Inflammatory macrophage (primary cell): ENCODE measurements around the gene WDR55.
"Not testable (repeated sequence)": the region's sequence is repeated elsewhere in the genome, so short reads cannot be mapped to it uniquely, and the experiment has no call there.

ENCODE experiments used
- DNase-seq, 2 donors: peaks; one replicate each; pipeline ENCODE4 v3.0.0-alpha.2; 2020 to 2022

The WDR55 gene

DNA sequence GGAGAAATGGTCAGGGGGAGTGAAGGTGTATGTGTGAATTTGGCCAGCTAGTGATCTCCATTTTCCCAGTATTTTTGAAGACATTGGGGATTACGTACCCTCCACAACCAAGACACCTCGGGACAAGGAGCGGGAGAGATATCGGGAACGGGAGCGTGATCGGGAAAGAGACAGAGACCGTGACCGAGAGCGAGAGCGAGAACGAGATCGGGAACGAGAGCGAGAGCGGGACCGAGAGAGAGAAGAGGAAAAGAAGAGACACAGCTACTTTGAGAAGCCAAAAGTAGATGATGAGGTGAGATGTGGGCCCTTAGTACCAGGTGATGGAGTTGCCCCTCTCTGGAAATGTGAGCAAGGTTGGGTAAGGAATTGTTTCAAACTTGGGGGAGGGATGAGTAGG is 5.8 kb upstream of the WDR55 start:
- DNase-seq = no peak

DNA sequence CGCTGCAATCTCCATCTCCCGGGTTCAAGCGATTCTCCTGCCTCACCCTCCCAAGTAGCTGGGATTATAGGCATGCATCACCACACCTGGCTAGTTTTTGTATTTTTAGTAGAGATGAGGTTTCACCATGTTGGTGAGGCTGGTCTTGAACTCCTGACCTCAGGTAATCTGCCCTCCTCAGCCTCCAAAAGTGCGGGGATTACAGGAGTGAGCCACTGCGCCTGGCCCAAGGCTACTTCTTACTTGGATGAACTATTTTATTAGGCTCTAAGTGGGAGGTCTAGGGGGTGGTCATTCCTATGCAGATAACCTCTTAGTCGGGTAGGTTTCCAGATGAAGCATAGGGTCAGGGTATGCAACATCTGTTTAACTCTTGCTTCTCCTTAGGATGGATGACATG is 4.3 kb upstream of the WDR55 start:
- DNase-seq = not testable (repeated sequence)

DNA sequence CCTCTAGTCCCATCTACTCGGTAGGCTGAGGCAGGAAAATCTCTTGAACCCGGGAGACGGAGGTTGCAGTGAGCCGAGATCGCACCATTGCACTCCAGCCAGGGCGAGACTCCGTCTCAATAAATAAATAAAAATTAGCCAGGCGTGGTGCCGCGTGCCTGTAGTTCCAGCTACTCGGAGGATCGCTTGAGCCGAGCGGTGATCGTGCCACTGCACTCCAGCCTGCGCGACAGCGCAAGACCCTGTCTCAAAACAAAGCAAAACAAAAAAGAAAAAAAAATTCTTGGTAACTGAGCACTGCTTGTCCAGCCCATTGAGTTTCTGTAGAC is 710 bp upstream of the WDR55 start:
- no peak for DNase-seq

DNA sequence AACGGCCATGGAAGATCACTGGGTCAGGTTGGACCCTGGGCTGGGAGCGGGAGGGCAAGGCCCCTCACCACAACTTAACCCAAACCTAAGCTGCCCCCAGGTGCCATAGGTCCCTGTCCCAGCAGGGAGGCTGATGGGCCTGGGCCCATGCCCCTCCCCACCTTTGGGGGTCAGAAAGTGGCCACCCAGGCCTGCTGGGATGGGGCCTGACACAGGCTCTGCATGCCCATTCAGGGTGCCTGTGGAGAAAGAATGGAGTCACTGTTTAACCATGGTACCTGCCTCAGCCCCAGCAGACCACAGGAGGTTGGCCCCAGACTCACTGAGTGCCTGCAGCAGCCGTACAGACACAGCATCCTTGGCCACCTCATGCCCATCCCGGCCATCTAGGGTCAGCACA is 6.3 kb downstream of the WDR55 start:
- DNase-seq = not testable (repeated sequence)

- DNase-seq = no peak
Observed at GRCh38 chr5:140671472-140672125, 6.9 kb downstream of the WDR55 start.

DNA sequence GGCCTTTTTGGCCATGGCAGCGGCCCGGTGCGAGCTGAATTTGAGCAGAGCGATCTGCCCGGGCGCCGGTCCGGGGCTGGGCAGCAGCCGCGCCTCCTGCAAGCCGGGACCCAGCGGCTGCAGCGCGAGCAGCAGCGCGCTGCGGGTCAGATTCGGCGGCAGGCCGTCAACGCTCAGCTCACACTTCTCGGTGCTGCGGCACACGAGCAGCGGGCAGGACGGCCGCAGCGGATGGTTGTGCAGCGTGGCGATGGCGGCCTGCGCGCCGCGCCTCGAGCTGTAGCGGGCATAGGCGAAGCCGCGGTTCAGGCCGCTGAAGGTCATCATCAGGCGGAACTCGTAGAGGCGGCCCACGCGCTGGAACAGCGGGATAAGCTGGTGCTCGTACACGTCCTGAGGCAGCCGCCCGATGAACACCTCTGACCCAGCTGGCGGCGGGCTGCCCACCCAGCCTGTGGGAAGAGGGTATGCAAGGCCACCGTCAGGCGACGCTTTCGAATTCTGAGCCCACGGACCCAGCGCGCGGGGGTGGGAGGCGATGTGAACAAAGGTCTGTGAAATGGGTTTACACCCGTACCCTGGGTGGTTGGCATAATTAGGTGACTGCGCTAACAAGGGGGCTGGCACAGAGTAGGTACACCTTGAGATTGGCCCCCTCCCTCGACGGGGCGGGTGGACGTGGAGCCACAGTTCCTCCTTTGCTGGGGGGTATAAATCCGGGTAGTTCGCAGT is 7.9 kb downstream of the WDR55 start:
- DNase-seq = peak; percentile 25 to 58

- no peak for DNase-seq
Observed at GRCh38 chr5:140673187-140673976, 8.7 kb downstream of the WDR55 start, which contains the start of gene DND1. DND1 (minus strand) TSS chr5:140673576; CDS start chr5:140673542, 34 bp downstream.

- DNase-seq = no peak
Observed at GRCh38 chr5:140674211-140674610, 9.5 kb downstream of the WDR55 start.

DNA sequence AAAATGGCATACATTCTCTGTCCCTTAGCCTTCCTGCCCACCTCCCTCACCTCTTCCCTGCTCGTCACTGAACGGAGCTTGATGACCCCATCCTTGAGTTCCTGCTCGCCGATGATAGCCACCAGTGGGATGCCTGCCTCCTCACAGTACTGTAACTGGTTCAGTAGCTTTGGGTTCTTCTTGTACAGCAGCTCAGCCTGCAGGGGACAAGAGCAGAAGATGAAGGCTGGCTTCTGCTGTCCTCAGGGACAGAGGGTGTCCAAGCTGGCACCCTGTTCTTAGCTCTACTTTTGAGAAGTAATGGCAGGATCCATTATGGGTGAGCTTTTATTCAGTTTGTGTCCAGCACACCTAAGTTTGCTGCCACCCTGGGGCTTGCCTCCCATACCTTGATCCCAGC is 9.9 kb downstream of the WDR55 start:
- DNase-seq = no peak

DNA sequence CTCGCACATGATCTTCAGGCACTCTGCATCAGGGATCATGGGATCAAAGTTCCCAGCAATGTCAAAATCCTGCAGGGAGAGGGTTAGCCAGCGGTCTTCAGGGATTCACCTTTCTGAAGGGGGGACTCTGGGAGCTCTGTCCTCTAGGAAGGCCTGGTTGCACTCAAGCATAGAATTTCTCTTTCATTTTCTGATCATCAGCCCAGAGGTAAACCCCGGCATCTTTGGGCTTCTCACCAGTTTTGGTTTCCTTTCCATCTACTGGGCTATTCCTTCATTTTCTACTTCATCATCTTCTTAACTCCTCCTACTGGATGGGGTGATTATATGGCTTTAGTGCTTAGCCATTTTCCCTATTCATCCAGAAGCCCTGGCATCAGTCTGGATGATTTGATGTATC is 13.2 kb downstream of the WDR55 start:
- DNase-seq = no peak

GRCh38 chr5:140678993-140679392 is 14.3 kb downstream of the WDR55 start:
- no peak for DNase-seq

- no peak for DNase-seq
Observed at GRCh38 chr5:140690376-140690932, 25.8 kb downstream of the WDR55 start.

- peak; percentile 96 to 98 for DNase-seq
Observed at GRCh38 chr5:140690941-140691924, 26.5 kb downstream of the WDR55 start, which contains the start of the genes HARS1 and HARS2. HARS1 (minus strand) TSS chr5:140691370; CDS start chr5:140691304, 66 bp downstream. HARS2 (plus strand) TSS chr5:140691455; CDS start chr5:140691649, 194 bp downstream.

- DNase-seq = no peak
Observed at GRCh38 chr5:140694276-140694675, 29.6 kb downstream of the WDR55 start.

- DNase-seq = no peak
Observed at GRCh38 chr5:140696891-140697492, 32.3 kb downstream of the WDR55 start.

GRCh38 chr5:140700177-140701144 is 35.8 kb downstream of the WDR55 start, which contains the start of gene ZMAT2:
ZMAT2 (plus strand) TSS chr5:140700447; CDS start chr5:140700461, 14 bp downstream.
- DNase-seq = peak; percentile 98

- no peak for DNase-seq
Observed at GRCh38 chr5:140707812-140708211, 43.1 kb downstream of the WDR55 start.

DNA sequence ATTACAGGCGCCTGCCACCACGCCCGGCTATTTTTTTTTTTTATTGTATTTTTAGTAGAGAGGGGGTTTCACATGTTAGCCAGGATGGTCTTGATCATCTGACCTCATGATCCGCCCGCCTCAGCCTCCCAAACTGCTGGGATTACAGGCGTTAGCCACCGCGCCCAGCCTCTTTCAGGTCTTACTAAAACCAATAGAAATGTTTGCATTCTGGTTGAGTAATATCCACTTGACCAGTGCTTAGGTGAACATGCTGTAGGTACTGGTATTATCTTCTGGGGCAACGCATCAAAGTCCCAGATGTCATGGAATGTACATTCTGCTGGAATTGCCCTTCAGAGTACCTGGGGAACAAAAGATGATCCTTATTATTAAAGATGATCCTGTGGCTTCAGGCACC is 44.1 kb downstream of the WDR55 start:
- DNase-seq = not testable (repeated sequence)

GRCh38 chr5:140710899-140711552 is 46.3 kb downstream of the WDR55 start:
- DNase-seq = peak; percentile 98 to 100
